Measurements from ENCODE around the gene CAMK2N2. TPM values are rescaled to one million over a fixed set of nuclear protein-coding genes. Genes with fewer than 3 reads are reported as not detected.

Gene CAMK2N2
- total RNA-seq, 1 donor from 2014 or later: not detected

GRCh38 chr3:184222521-184222920 lies 38.8 kb downstream of the CAMK2N2 start:
- DNase-seq (ENCODE audit: low spot score): no peak

- no peak for DNase-seq (ENCODE audit: low spot score)
Measured at GRCh38 chr3:184218814-184219213, 42.5 kb downstream of the CAMK2N2 start.

GRCh38 chr3:184211718-184212117 lies 49.6 kb downstream of the CAMK2N2 start:
- no peak for DNase-seq (ENCODE audit: low spot score)

GRCh38 chr3:184211297-184211696 lies 50.1 kb downstream of the CAMK2N2 start:
- no peak for DNase-seq (ENCODE audit: low spot score)

Other genes with a start within 250 kb of the CAMK2N2 start
- 19.7 TPM for gene ABCC5, start 243.7 kb downstream of the CAMK2N2 start, total RNA-seq (ENCODE audit: insufficient read depth, low replicate concordance)
- not detected for gene HTR3D, start 229.8 kb downstream of the CAMK2N2 start, total RNA-seq (ENCODE audit: insufficient read depth, low replicate concordance)
- not detected for gene HTR3C, start 208.5 kb downstream of the CAMK2N2 start, total RNA-seq (ENCODE audit: insufficient read depth, low replicate concordance)
- gene HTR3E, start 164.5 kb downstream of the CAMK2N2 start, total RNA-seq (ENCODE audit: insufficient read depth, low replicate concordance): 0.72 TPM
- 24.3 TPM for gene EIF2B5, start 126.2 kb downstream of the CAMK2N2 start, total RNA-seq (ENCODE audit: insufficient read depth, low replicate concordance)
- 28.9 TPM for gene DVL3, start 106.2 kb downstream of the CAMK2N2 start, total RNA-seq (ENCODE audit: insufficient read depth, low replicate concordance)
- 287 TPM for gene AP2M1, start 86.7 kb downstream of the CAMK2N2 start, total RNA-seq (ENCODE audit: insufficient read depth, low replicate concordance)
- 45.3 TPM for gene ABCF3, start 75.4 kb downstream of the CAMK2N2 start, total RNA-seq (ENCODE audit: insufficient read depth, low replicate concordance)
- 1.7 TPM for gene VWA5B2, start 32.0 kb downstream of the CAMK2N2 start, total RNA-seq (ENCODE audit: insufficient read depth, low replicate concordance)
- 27.7 TPM for gene ALG3, start 12.6 kb downstream of the CAMK2N2 start, total RNA-seq (ENCODE audit: insufficient read depth, low replicate concordance)
- gene EEF1AKMT4, start 11.9 kb downstream of the CAMK2N2 start, total RNA-seq (ENCODE audit: insufficient read depth, low replicate concordance): not detected
- not detected for gene ECE2, start 14.5 kb upstream of the CAMK2N2 start, total RNA-seq (ENCODE audit: insufficient read depth, low replicate concordance)
- 191 TPM for gene PSMD2, start 37.7 kb upstream of the CAMK2N2 start, total RNA-seq (ENCODE audit: insufficient read depth, low replicate concordance)
- 89.6 TPM for gene EIF4G1, start 53.1 kb upstream of the CAMK2N2 start, total RNA-seq (ENCODE audit: insufficient read depth, low replicate concordance)
- gene FAM131A, start 76.0 kb upstream of the CAMK2N2 start, total RNA-seq (ENCODE audit: insufficient read depth, low replicate concordance): 13.2 TPM
- 4.3 TPM for gene CLCN2, start 100.1 kb upstream of the CAMK2N2 start, total RNA-seq (ENCODE audit: insufficient read depth, low replicate concordance)
- gene POLR2H, start 100.2 kb upstream of the CAMK2N2 start, total RNA-seq (ENCODE audit: insufficient read depth, low replicate concordance): 58.3 TPM
- gene THPO, start 116.7 kb upstream of the CAMK2N2 start, total RNA-seq (ENCODE audit: insufficient read depth, low replicate concordance): not detected
- gene CHRD, start 118.5 kb upstream of the CAMK2N2 start, total RNA-seq (ENCODE audit: insufficient read depth, low replicate concordance): 13.7 TPM

All from umbilical cord (tissue), 2 donors.